ENCODE results near the gene CD164L2. TPM values are rescaled to one million over a fixed set of nuclear protein-coding genes. Genes with fewer than 3 reads are reported as not detected.
A peak's percentile ranks its signal among the peaks of the same experiment; 100 is the strongest.

CD164L2 gene
- total and polyA plus RNA-seq, 12 donors, result not detected

GRCh38 chr1:27372808-27373690 lies 10.1 kb downstream of the CD164L2 start:
- 90% methylated on average over 11 of the region's 11 CpGs for WGBS, 2 donors
- ATAC-seq, result no peak
- Histone ChIP-seq H3K4me1 (peaks cover 10 to 64% (median 27%) of the 10 kb centered on the region in 9 donors), H3K27me3 (no peaks in the 10 kb centered on the region), H3K36me3 (no peaks in the 10 kb centered on the region), H3K9me3 (no peaks in the 10 kb centered on the region), H3K27ac (peak overlapping the region in 9 of 10 donors; percentile 13 to 78 (median 66)), H3K4me3 (no peak overlapping the region)
- peak in 3 of 9 donors; percentile 7 to 22 (median 16) for TF ChIP-seq CTCF (IDR thresholded peaks at IDR 0.05)
- DNase-seq, result no peak
- intact Hi-C loops (cut with DNase I), result no loop called here

- intact Hi-C loops (cut with DNase I), result no loop called here
- Histone ChIP-seq H3K27me3 (no peaks in the 10 kb centered on the region), H3K27ac (peak overlapping the region in 2 of 10 donors; percentile 22 to 77), H3K4me3 (no peak overlapping the region), H3K36me3 (no peaks in the 10 kb centered on the region), H3K4me1 (peaks cover 18 to 64% (median 35%) of the 10 kb centered on the region in 9 donors), H3K9me3 (no peaks in the 10 kb centered on the region)
- no peak for DNase-seq
- no peak for ATAC-seq
- TF ChIP-seq CTCF (IDR thresholded peaks at IDR 0.05), result no peak
- WGBS, 2 donors, result 91 to 92% methylated on average over 19 of the region's 19 CpGs
Observed at GRCh38 chr1:27372022-27372807, 10.9 kb downstream of the CD164L2 start.

- Histone ChIP-seq H3K27ac (peak overlapping the region in 9 of 10 donors; percentile 2 to 99 (median 46)), H3K9me3 (no peaks in the 10 kb centered on the region), H3K36me3 (peaks cover 0 to 9% (median 3%) of the 10 kb centered on the region in 9 donors), H3K27me3 (no peaks in the 10 kb centered on the region), H3K4me1 (peaks cover 25 to 53% (median 40%) of the 10 kb centered on the region in 9 donors), H3K4me3 (no peak overlapping the region)
- no peak for ATAC-seq
- peak in 5 of 9 donors; percentile 11 to 28 (median 22) for TF ChIP-seq CTCF (IDR thresholded peaks at IDR 0.05)
- 69 to 71% methylated on average over 13 of the region's 13 CpGs for WGBS, 2 donors
- intact Hi-C loops (cut with DNase I), result loop anchor here in 2 of 10 donors (5.0 kb wide), 1 partner anchor 47 kb away; the partner anchor contains the start of gene TMEM222 (in 2 of the 2)
- no peak for DNase-seq
Observed at GRCh38 chr1:27368869-27369582, 14.1 kb downstream of the CD164L2 start.

Data from heart right ventricle (tissue), 16 donors.